GF-D8 (cell line): ENCODE data around the gene OR52R1.
"Not testable (repeated sequence)": the region's sequence is repeated elsewhere in the genome, so short reads cannot be mapped to it uniquely, and the experiment has no call there.

Experiments used
- DNase-seq: peaks from one replicate; lab custom pipeline; 2025; lab: John Stamatoyannopoulos, UW

The OR52R1 gene

GRCh38 chr11:4804280-4804679, at the start of gene OR52R1:
Gene OR52R1 (minus strand): TSS chr11:4804380. CDS start chr11:4804380, 0 bp downstream.
- no peak for DNase-seq

GRCh38 chr11:4851033-4851432, 46.9 kb upstream of the OR52R1 start:
- DNase-seq, result no peak

- no peak for DNase-seq
Observed at GRCh38 chr11:4848908-4849532, 44.8 kb upstream of the OR52R1 start, which contains the start of gene OR51S1. Gene OR51S1 (minus strand): TSS chr11:4849208. CDS start chr11:4849208, 0 bp downstream.

- DNase-seq, result no peak
Observed at GRCh38 chr11:4839851-4840549, 35.8 kb upstream of the OR52R1 start.

- no peak for DNase-seq
Observed at GRCh38 chr11:4830909-4831308, 26.7 kb upstream of the OR52R1 start.

- DNase-seq, result no peak
Observed at GRCh38 chr11:4830346-4830745, 26.2 kb upstream of the OR52R1 start.

- DNase-seq, result no peak
Observed at GRCh38 chr11:4826425-4826824, 22.2 kb upstream of the OR52R1 start.

GRCh38 chr11:4825132-4825531, 21.0 kb upstream of the OR52R1 start:
- DNase-seq, result no peak

- DNase-seq, result no peak
Observed at GRCh38 chr11:4821021-4821420, 16.8 kb upstream of the OR52R1 start, which contains the start of gene OR51F2. Gene OR51F2 (plus strand): TSS chr11:4821321. CDS start chr11:4821422, 101 bp downstream.

- DNase-seq, result no peak
Observed at GRCh38 chr11:4809246-4809645, 5.1 kb upstream of the OR52R1 start.

GRCh38 chr11:4808476-4808875, 4.3 kb upstream of the OR52R1 start:
- no peak for DNase-seq

- DNase-seq, result not testable (repeated sequence)
Observed at GRCh38 chr11:4801316-4801715, 2.9 kb downstream of the OR52R1 start.

- DNase-seq, result no peak
Observed at GRCh38 chr11:4798427-4799183, 5.6 kb downstream of the OR52R1 start.

- no peak for DNase-seq
Observed at GRCh38 chr11:4797206-4797605, 7.0 kb downstream of the OR52R1 start.

GRCh38 chr11:4782454-4782853, 21.7 kb downstream of the OR52R1 start:
- no peak for DNase-seq

GRCh38 chr11:4769838-4770237, 34.3 kb downstream of the OR52R1 start, which contains the start of gene OR51F1:
Gene OR51F1 (minus strand): TSS chr11:4769938. CDS start chr11:4769938, 0 bp downstream.
- no peak for DNase-seq

- DNase-seq, result no peak
Observed at GRCh38 chr11:4768094-4768493, 36.1 kb downstream of the OR52R1 start.

GRCh38 chr11:4766420-4767043, 37.6 kb downstream of the OR52R1 start:
- DNase-seq, result no peak

GRCh38 chr11:4763096-4763495, 41.1 kb downstream of the OR52R1 start:
- no peak for DNase-seq
